Left renal cortex interstitium (tissue), 4 donors: ENCODE results near the gene TCF7L2. TPM values are rescaled to one million over a fixed set of nuclear protein-coding genes. Genes with fewer than 3 reads are reported as not detected.

Source experiments
- DNase-seq, 4 donors: peaks; one replicate each; pipeline ENCODE4 v3.0.0-alpha.2; 2013; ENCODE audit warnings: low read depth in 4 of 4, low spot score in 2 of 4, missing footprints in 1 of 4
- polyA plus RNA-seq, 4 donors: library from polyadenylated mRNA; unstranded; fragments of 120-200 nt; gene quantifications; one replicate each; pipeline ENCODE4 v1.2.1, GENCODE V29; 2013; ENCODE audit not compliant: insufficient read length in 4 of 4

The TCF7L2 gene
- polyA plus RNA-seq, 4 donors, result 35.6 to 57.0 (median 43.7) TPM

- no peak for DNase-seq
Observed at GRCh38 chr10:113019692-113020474, 69.8 kb downstream of the TCF7L2 start.

GRCh38 chr10:113020475-113020753 is 70.4 kb downstream of the TCF7L2 start:
- DNase-seq, result no peak

GRCh38 chr10:113020838-113021237 is 70.8 kb downstream of the TCF7L2 start:
- no peak for DNase-seq

DNA sequence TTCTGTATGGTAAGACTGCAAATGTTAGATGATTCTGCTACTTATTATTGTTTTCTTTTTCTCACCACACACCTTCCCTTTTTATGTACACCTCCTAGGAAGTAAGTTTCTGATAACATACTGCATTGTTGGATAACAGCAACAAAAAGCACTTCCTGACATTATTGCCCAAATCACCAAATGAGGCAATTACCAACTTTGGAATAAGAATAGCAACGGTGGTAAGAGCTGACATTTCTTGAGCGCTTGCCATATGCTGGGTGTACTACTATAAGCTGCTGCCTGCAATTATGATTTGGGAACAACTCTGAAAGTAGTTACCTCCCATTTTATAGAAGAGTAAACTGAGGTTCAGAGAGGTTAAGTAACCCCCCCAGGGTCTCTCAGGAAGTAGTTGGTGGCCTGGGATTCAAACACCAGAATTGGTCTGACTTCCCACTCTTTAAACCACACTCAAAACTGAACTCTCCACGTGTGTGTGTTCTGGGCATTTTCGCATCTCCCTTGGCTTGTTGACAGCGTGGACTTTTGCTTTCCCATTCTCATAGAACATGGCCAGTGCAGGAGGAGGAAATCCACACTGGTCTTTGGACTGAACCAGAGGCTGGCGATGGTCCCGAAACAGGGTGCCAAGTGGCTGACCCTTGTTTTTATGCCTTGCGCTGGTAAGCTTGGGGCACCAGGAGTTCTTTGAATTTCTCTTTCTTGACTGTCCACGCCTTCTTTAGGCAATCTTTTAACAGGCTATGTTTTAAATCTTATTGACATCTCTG is 71.4 kb downstream of the TCF7L2 start:
- DNase-seq, result no peak

DNA sequence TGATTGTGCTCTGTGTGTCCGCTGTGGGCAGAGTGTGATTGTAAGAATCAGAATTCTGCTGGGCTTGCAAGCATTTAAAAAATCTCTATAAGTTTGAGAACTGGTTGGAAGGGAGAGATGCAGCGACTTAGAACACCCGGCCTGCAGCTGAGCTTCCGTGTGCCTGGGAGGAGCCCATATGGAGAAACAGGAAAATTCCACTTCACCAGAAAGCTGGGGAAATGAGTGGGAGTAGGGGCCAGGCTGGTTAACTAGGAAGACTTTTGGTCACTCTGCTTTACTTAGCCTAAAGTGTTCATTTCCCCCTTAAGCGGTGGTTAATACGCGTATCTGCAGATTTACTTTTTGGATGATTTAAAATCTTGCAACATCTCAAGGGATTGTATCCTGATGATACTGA is 72.2 kb downstream of the TCF7L2 start:
- no peak for DNase-seq

DNA sequence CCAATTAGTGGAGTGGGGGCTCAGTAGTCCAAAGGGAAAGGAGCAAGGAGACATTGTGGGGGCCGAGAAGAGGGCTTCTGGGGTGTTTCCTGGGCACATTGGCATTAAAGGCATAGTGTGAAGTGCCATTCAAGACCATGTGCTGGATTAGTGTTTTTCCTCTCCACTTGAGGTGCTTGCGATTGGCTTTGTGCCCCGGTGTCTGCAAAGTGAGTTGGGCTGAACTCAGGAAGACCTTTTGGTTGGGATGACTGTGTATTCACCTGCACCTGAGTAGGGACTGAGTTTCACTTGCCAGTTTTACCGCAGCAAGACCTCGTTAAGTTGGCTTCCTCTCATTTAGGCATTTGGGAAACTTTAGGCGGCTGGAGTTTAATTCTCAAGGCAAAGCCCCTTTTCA is 73.0 kb downstream of the TCF7L2 start:
- no peak for DNase-seq

- DNase-seq, result no peak
Observed at GRCh38 chr10:113024930-113025329, 74.9 kb downstream of the TCF7L2 start.

DNA sequence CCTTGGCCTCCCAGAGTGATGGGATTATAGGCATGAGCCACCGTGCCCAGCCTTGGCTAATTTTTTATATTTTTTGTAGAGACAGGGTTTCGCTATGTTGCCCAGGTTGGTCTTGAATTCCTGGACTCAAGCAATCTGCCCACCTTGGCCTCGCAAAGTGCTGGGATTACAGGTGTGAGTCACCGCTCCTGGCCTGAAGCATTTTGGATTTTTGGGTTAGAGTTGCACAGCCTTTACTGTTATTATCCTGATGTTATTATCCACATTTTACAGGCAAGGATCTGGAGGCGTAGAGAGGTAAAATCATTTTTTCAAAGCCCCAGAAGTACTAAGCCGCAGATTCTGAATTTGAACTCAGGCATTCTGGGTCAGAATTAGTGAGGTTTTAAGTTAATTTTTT is 75.4 kb downstream of the TCF7L2 start:
- DNase-seq, result no peak

DNA sequence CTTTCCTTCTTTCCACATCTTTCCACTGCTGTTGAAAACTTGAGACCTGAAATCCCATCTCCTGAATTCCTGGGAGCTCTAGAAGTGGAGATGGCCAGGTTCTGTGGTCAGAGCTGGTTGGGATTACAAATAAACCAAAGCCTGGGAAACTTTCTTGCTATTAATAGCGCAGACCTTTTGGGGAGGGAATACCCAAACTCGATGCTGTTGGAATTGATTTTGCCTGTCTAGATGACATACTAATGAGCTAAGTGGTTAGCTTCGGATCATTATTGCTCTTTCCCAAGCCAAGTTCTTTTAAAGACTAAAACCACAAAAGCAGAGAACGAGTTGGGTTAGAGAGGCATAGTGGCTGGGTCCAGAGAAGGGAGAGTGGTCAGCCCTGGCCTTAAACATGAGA is 76.6 kb downstream of the TCF7L2 start:
- DNase-seq, result no peak

GRCh38 chr10:113027230-113027573 is 77.2 kb downstream of the TCF7L2 start:
- DNase-seq, result no peak

DNA sequence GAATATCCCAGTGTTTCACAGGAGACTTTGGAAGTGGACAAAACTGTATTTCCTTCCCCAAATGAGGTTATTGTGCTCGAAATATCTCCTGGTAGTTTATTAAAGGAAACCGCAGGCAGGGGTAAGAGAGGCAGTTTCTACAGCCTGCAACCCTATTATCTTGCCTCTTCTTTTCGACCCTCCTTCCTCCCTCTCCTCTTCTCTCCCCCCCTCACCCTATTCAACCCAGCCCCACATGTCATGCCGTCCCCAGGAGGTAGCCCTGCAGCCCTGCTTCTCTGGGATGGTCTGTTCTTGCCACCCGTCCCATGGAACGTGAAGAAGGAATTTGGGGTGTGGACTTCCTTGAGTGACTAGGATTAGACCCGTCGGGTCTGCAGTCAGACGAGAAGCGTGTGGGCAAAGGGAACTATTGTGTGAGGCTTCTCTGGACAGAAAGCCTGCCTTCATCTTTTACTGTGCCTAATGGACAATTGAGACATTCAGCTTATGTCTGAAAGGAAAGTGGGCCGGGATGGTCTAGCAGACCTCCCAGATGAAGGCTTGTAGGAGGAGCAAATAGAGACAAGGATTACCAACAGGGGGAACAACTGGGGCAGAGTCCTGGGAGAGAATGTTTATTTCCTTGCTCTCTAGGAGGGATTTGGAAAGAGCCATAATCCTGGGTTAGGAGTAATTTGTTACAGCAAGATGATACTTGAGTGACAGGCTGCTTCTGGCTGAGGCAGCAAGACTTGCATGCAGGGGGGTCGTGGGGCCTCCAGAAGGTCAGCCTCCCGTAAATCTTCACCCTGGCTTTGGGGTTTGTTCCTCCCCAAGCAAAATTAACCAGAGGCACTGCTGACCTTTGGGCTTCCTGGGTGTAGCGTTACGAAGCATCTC is 77.8 kb downstream of the TCF7L2 start:
- no peak for DNase-seq

- DNase-seq, result no peak
Observed at GRCh38 chr10:113028456-113029440, 78.7 kb downstream of the TCF7L2 start.

DNA sequence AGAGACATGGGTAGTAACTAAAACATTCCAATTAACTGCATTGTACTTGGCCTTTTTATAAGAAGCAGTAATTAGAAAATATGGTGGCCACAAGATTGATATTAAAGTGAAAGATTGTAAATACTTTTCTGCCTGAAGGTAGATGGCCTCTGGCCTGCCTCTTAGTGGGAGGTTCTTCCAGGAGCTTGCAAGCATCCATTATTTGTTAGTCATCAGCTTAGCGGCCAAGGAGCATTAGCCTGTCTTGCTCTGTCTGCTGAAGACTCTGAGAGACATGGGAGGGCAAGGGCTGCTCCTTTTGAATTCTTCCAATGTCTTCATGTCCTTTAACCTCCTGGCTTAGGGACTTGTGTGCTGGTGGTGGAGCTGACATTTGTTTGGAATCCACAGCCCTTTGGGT is 80.4 kb downstream of the TCF7L2 start:
- no peak for DNase-seq

DNA sequence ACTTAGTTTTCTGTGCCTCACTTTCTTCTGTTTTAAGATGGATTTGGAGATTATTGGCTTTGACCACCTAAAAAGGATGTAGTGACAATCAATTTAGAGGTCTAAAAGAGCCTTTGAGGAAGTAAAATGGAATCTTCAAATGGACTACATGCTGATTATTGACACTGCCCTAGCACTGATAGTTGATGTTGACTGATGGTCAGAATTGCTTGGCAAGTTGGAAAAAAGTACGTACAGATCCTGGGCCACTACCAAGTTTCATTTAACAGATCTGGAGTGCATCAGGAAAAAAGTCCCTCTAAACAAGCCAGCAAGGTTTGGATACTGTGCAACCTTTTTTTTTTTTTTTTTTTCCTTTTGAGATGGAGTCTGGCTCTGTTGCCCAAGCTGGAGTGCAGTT is 81.1 kb downstream of the TCF7L2 start:
- no peak for DNase-seq

DNA sequence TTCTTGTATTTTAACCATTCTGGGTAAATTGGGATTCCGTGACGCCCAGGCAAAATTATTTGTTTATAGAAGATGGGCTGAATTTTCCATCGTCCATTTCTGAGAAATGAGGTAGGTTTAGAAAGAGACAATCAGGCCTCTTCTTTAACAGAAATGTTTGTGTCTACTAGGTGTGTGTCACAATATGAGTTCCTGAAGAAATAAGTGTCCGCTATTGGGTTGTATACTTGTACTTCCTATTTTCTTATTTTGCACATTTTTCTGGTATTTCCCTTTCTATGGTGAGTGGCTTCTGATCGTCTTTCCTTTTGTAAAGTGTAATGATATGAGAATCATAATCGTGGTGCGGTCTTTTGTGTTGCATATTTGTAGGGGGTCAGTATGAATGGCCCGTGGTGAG is 83.9 kb downstream of the TCF7L2 start:
- no peak for DNase-seq

GRCh38 chr10:113035732-113036312 is 85.8 kb downstream of the TCF7L2 start:
- DNase-seq, result no peak

DNA sequence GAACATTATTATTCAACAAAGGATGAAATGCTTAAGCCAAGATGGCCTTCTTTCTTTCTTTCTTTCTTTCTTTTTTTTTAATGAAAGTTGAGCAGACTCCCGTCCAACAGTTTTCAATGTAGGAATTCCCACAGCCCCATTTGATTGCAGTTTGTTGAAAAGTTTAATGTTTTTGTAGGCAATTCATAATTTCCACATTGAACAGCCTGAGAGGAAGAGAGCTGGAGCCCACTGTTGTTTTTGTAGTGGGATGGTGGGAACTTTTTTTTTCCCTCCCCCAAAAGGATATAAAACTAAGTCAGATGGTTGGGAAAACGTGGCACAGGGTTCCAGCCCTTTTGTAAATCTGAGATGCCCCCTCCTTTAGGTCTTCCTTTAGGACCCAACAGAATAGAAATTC is 86.6 kb downstream of the TCF7L2 start:
- no peak for DNase-seq

- DNase-seq, result no peak
Observed at GRCh38 chr10:113037218-113037617, 87.2 kb downstream of the TCF7L2 start.

- no peak for DNase-seq
Observed at GRCh38 chr10:113038183-113038582, 88.1 kb downstream of the TCF7L2 start.

DNA sequence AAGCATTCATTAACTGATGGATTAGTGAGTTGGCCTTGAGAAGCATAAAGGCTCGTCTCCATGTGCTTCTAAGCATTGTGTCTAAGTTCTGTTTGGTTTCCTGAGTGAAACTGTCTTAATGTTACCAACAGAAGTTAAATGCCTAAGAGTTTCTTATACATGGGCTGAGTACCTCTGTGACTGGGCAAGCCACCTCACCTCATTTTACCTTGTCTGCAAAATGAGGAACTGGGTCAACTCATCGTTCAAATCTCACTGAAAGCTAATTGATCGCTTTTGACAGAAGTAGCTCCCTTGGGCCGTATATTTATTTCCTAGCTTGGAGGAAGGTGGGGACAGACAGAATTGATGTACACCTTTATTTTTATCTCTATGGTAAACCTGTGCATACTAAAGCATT is 88.9 kb downstream of the TCF7L2 start:
- DNase-seq, result no peak
